Stimulated activated CD8-positive, alpha-beta memory T cell treated with anti-CD3 and anti-CD28 coated beads, Interleukin-12 subunit alpha, Interleukin-12 subunit beta, amount 100 ng/mL, for 24 hours (primary cell): Measurements from ENCODE around the gene ATP1A1.

Source experiments
- DNase-seq: peaks from one replicate; pipeline ENCODE4 v3.0.0-alpha.2; 2020; ENCODE audit errors: extremely low read depth

The ATP1A1 gene

GRCh38 chr1:116436611-116436970 lies 63.5 kb downstream of the ATP1A1 start:
- no peak for DNase-seq

GRCh38 chr1:116439701-116440100 lies 66.7 kb downstream of the ATP1A1 start:
- no peak for DNase-seq

- DNase-seq: no peak
These were observed 67.7 kb downstream of the ATP1A1 start for GRCh38 chr1:116440731-116441130.

- no peak for DNase-seq
These were observed 72.5 kb downstream of the ATP1A1 start for GRCh38 chr1:116445534-116445933.

GRCh38 chr1:116446686-116447085 lies 73.6 kb downstream of the ATP1A1 start:
- DNase-seq: no peak

GRCh38 chr1:116448785-116449385 lies 75.8 kb downstream of the ATP1A1 start:
- no peak for DNase-seq

GRCh38 chr1:116449578-116449977 lies 76.5 kb downstream of the ATP1A1 start:
- no peak for DNase-seq

GRCh38 chr1:116451702-116452101 lies 78.7 kb downstream of the ATP1A1 start:
- DNase-seq: no peak

- DNase-seq: no peak
These were observed 80.4 kb downstream of the ATP1A1 start for GRCh38 chr1:116453481-116453880.

- DNase-seq: no peak
These were observed 80.9 kb downstream of the ATP1A1 start for GRCh38 chr1:116453906-116454305.
